Stimulated activated CD4-positive, alpha-beta T cell treated with anti-CD3 and anti-CD28 coated beads, Interleukin-4, amount 100 ng/mL, for 4 hours (primary cell): Measurements from ENCODE around the gene ANXA4.

Experiments
- DNase-seq, 2 experiments: peaks; one replicate each; pipeline ENCODE4 v3.0.0-alpha.2; 2020

ANXA4 gene

DNA sequence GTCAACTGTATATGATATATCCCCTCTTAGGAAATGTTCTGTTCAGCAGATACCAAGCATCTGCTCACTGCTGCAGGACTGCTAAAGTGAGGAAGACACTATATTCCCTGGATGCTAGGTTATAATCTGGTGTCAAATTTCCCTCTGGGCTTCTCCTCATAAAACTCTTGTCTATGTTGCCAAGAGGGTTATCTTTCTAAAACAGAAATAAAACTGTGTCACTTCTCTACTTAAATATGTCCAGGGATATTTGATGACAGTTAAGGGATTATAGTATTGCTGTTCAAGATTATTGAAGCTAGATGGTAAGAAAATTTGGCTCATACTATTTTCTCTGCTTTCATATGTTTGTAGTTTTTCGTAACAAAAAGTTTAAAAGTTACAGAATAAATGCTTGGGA, 121.4 kb downstream of the ANXA4 start:
- no peak for DNase-seq
